Left lobe of liver (tissue), 2 donors: ENCODE results near the gene PAX9. TPM values are rescaled to one million over a fixed set of nuclear protein-coding genes. Genes with fewer than 3 reads are reported as not detected.

ENCODE experiments used
- ATAC-seq: fragments of 200-7000 bp; cut with Tn5 transposase; one replicate; pipeline ENCODE4 v1.9.1; 2020; ENCODE audit warnings: mild to moderate bottlenecking, moderate library complexity
- DNase-seq: peaks from one replicate; pipeline ENCODE4 v3.0.0-alpha.2; 2020; ENCODE audit warnings: low spot score
- total RNA-seq: library from RNA; stranded (reverse); gene quantifications from one replicate; pipeline ENCODE4 v1.2.1, GENCODE V29; 2021
- donor health status: DM: no; HTN: no; CAD: no; lungs with moderate emphysema.
- donor health status: DM: no; HTN: yes; CAD: no.

PAX9 gene
- total RNA-seq, 1 donor from 2014 or later: not detected

GRCh38 chr14:36655963-36656686 lies 5.5 kb upstream of the PAX9 start:
- no peak for DNase-seq

GRCh38 chr14:36656687-36657398 lies 4.8 kb upstream of the PAX9 start:
- DNase-seq: no peak
- no peak for ATAC-seq

More at GRCh38 chr14:36655963-36656686, 5.5 kb upstream of the PAX9 start:
- ATAC-seq: peak; percentile 30

GRCh38 chr14:36657399-36658122 lies 4.1 kb upstream of the PAX9 start:
- no peak for DNase-seq
- peak; percentile 19 for ATAC-seq

- no peak for ATAC-seq
- DNase-seq: no peak
Measured at GRCh38 chr14:36658123-36659009, 3.3 kb upstream of the PAX9 start.

- DNase-seq: no peak
Measured at GRCh38 chr14:36659010-36659821, 2.4 kb upstream of the PAX9 start.

GRCh38 chr14:36659822-36660735 lies 1.6 kb upstream of the PAX9 start:
- no peak for DNase-seq
- no peak for ATAC-seq

More at GRCh38 chr14:36659010-36659821, 2.4 kb upstream of the PAX9 start:
- no peak for ATAC-seq

GRCh38 chr14:36660736-36661505 lies 739 bp upstream of the PAX9 start:
- ATAC-seq: no peak
- no peak for DNase-seq

GRCh38 chr14:36662258-36662542 lies 540 bp downstream of the PAX9 start:
- ATAC-seq (no peak), DNase-seq (no peak)

- no peak for DNase-seq
- ATAC-seq: no peak
Measured at GRCh38 chr14:36662543-36663403, 1.1 kb downstream of the PAX9 start.

GRCh38 chr14:36663404-36664321 lies 2.0 kb downstream of the PAX9 start:
- DNase-seq: no peak
- peak; percentile 31 for ATAC-seq

GRCh38 chr14:36664322-36665193 lies 2.9 kb downstream of the PAX9 start:
- no peak for ATAC-seq
- DNase-seq: no peak

GRCh38 chr14:36665887-36666415 lies 4.3 kb downstream of the PAX9 start:
- ATAC-seq: no peak
- no peak for DNase-seq

- no peak for DNase-seq
Measured at GRCh38 chr14:36666416-36667206, 5.0 kb downstream of the PAX9 start.

GRCh38 chr14:36667679-36668078 lies 6.0 kb downstream of the PAX9 start:
- no peak for ATAC-seq
- DNase-seq: no peak

More at GRCh38 chr14:36666416-36667206, 5.0 kb downstream of the PAX9 start:
- no peak for ATAC-seq
